HG03558 (cell line): ENCODE results near the gene BCDIN3D.
"Not testable (repeated sequence)": the region's sequence is repeated elsewhere in the genome, so short reads cannot be mapped to it uniquely, and the experiment has no call there.

Experiments
- ATAC-seq: cut with Tn5 transposase; IDR thresholded peaks from one replicate; pipeline ENCODE4 v1.9.1; 2021; ENCODE audit warnings: moderate number of reproducible peaks; ENCODE audit not compliant: unreplicated experiment; ENCODE audit errors: extremely low read depth

The BCDIN3D gene, protein sequence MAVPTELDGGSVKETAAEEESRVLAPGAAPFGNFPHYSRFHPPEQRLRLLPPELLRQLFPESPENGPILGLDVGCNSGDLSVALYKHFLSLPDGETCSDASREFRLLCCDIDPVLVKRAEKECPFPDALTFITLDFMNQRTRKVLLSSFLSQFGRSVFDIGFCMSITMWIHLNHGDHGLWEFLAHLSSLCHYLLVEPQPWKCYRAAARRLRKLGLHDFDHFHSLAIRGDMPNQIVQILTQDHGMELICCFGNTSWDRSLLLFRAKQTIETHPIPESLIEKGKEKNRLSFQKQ

GRCh38 chr12:49842519-49843352, at the start of gene BCDIN3D:
Gene BCDIN3D, minus strand, starts transcription at chr12:49843106. Its CDS starts 19 bp downstream, at chr12:49843087.
- peak; percentile 69 for ATAC-seq

DNA sequence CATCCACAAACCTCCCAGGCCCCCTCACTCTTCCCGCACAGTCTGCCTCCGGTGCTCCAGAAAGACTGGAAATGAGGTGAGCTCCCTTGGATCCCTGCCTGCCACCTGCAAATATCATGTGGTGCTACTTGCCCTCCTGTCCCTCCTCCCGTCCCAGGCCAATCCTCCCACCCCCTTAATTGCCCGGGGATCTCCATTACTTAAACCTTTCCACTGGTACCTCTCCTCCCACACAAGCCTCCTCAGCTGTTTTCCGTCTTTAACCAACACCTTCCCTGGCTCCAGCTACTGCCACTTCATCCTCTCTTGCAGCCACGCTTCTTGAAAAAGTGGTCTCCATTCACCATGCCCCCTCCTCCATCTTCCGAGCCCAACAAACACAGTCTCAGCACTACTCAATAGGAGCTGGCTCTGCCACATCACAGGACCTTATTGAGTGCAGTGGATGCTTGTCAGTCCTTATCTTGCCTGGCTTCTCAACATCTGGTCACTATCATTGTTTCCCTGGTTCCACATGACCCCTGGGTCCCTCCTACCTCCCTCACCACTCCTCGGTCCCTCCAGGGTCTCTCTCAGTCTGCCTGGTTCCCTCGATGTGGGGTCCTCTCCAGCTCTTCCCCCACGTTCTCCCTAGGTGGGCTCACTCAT, 49.3 kb upstream of the BCDIN3D start:
- no peak for ATAC-seq

- ATAC-seq: no peak
Observed at GRCh38 chr12:49891476-49891875, 48.6 kb upstream of the BCDIN3D start.

- no peak for ATAC-seq
Observed at GRCh38 chr12:49891012-49891411, 48.1 kb upstream of the BCDIN3D start.

DNA sequence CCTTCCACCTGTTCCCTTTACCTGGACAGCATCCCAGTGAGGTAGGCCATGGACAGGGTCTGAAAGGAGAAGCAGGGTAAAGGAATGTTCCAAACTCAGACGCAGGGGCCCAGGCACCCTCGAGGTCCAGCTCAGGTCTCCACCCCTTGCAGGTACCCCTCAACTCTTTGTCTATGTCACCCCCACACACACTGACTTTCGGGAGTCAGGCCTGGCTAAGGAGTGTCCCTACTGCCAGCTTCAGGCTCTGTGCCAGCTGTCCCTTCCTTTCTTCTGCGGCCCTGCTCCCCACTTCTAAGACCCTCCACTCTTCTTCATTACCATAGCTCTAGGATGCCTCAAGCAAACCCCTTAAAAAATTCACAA, 47.2 kb upstream of the BCDIN3D start:
- ATAC-seq: no peak

DNA sequence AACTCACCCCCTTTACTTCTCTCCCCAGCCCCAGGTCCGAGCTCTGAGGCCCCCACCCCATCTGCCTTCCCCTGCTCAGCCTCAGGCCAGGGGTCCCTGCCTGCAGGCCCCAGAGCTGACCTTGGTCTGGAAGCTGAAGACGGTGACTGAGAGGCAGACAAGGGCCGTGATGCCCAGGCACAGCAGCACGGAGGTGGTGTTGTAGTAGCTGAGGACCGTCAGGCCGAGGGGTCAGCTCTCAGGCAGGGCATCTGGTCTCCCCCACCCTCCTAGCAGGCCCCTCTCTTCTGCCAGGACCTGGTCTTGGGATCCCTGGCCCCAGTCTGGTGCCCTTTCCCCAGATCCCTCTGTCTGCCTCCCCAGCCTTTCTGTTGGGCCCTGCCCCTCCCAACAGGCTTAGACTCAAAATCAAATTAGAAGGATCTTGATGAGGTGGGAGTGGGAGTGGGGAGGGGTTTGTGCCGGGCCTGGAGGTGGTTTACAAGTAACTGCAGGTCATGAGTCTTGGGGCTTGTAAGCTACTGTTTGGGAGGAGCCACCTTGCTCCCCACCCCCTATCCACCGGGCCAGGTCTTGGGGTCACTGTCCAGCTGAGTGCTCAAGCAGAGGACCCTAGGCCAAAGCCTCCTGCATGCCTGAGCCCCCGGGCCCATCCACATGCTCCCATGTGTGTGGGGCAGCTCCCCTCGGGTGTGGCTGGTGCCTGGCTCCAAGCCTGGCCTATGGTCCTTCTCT, 46.6 kb upstream of the BCDIN3D start:
- ATAC-seq: no peak

GRCh38 chr12:49888461-49889151, 45.7 kb upstream of the BCDIN3D start:
- no peak for ATAC-seq

- ATAC-seq: no peak
Observed at GRCh38 chr12:49887536-49888401, 44.9 kb upstream of the BCDIN3D start.

DNA sequence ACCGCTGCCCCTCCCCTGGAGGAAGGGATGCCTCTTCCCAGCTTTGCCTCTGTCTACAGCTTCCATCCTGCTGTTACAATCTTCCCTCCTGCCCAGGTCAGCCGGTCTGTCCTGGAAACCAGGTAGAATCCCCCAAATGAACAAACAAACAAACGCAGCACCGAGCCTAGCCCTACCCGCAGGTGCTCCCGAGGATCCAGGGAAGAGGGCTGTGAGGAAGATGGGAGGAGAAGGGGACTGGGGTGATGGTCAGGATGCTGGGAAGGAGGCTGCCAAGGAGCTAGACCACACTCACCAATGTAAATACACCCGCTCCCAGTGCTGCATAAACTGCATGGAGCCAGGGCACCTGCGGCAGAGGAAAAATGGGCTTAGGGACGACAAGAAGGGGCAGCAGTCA, 44.2 kb upstream of the BCDIN3D start:
- ATAC-seq: no peak

DNA sequence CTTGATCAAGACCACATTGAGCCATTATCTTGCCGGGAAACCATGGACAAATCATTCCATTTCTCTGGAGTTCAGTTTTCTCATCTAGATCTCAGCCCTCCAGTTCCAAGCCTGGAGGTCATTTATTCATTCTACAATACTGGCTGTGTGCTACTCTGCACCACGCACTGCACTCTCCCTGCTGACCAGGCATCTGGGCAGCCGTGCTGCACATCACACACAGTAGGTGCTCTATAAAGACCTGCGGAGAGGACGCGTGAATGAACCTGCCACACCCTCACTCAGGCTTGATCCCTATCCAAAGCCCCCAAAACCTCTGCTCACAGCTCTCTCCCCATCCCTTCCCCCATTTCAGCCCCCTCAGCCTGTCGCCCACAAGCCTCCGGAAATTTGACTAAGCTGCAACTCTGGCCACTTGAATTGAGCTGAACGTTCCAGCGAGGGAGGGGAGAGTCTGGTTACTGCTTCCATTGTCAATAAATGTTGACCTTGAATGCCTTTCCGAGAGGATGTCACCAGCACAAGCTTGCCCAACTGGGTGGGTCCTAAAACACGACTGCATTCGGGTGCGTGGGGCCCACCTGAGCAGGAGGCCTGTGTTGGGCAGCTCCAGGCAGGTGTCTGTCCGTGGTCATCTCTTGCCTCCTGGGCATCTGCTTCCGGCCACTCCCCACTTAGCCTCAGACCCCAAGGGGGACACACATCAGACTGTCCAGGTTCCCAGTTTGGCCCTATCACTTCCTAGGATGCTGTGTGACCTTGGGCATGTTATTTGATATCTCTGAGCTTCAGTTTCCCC, 43.0 kb upstream of the BCDIN3D start:
- ATAC-seq: no peak

GRCh38 chr12:49885118-49885517, 42.2 kb upstream of the BCDIN3D start:
- no peak for ATAC-seq

- no peak for ATAC-seq
Observed at GRCh38 chr12:49882851-49883464, 40.1 kb upstream of the BCDIN3D start.

- ATAC-seq: no peak
Observed at GRCh38 chr12:49882248-49882850, 39.4 kb upstream of the BCDIN3D start.

GRCh38 chr12:49881415-49882247, 38.7 kb upstream of the BCDIN3D start:
- no peak for ATAC-seq

DNA sequence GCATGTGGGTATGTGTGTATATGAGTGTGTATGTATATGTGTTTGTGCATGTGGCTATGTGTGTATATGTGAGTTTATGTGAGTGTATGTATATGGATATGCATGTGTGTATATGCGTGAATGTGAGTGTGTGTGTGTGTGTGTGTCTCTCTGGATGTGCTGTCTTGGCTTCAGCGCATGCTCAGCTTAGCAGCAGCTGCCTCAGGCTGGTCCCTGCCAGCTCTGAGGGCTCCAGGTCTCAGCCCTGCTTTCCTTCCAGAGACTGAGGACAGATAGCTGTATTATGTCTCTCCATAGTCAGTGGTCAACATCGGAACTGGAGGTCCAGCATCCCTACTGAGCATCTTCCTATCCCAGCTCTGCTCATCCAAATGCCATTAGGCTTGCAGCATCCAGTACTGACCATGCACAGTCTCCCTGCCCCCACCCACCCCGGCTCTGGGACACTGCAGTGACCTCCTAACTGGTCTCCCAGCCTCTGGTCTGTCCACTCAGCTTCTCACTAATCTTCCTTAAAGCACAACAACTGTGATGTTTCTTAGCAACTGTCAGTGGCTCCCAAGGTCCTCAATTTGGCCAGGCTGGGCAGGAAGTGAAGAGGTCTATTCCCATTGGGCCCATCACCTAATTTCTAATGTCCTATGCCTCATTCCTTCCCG, 38.0 kb upstream of the BCDIN3D start:
- ATAC-seq: no peak

- not testable (repeated sequence) for ATAC-seq
Observed at GRCh38 chr12:49879065-49879464, 36.2 kb upstream of the BCDIN3D start.
